SK-N-DZ (cell line): ENCODE measurements around the gene ACVR1C. TPM values are rescaled to one million over a fixed set of nuclear protein-coding genes. Genes with fewer than 3 reads are reported as not detected.

Experiments used
- DNase-seq: peaks from one replicate; pipeline ENCODE4 v3.0.0-alpha.2; 2015; ENCODE audit warnings: low spot score
- polyA plus RNA-seq, 2 experiments: library from polyadenylated mRNA; depleted of rRNA; stranded (reverse); fragments of >200 nt; gene quantifications; 2 replicates each; pipeline ENCODE4 v1.2.3, GENCODE V29; 2014

Gene ACVR1C
- 0.07 and 0.50 TPM in 2 replicates for polyA plus RNA-seq (2014; cell fraction: cytosol; rRNA removed)
- polyA plus RNA-seq (2014; cell fraction: nucleus; rRNA removed), result 0.02 and 0.21 TPM in 2 replicates

DNA sequence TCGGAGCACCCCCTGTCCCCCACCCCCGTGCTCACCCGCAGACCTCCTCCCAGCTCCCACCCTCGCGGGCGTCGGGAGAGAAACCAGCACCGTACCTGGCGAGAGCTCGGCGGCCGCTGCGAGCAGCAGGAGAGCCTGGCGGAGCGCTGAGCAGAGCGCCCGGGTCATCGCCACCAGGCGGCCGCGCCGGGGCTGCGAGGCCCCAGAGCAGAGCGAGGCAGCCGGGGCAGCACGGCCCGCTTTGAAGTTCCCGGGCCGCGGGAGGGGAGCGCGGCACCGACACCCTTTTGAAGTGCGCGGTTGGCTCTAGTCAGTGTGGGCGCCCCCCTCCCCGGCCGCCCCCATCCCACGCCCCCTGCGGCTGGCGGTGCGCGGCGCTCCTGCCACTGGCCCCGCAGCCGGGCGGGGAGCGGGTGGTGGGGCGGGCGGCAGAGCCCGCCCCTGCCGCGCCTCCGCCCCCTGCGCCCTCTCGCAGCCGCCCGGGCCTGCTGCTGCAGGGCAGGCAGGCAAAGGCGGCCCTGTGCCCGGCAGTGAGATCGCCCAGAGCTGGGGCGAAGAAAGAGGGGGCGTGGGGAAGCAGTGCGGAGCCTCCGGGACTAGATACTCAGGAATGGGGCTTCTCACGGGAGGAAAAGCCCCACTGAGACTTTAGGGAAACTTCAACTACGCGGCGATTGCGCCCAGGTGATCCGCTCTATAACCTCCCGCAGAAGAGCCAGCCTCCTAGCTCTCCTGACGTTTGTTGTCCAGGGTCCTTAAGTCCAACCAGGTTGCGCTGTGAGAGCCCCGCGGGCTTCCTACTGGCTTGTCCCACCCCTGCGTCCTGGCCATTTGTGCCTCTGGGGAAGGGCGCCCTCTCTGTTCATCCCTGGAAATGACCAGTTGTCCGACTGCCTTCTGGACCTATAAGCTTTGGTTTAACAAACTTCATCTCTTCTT lies at the start of gene ACVR1C:
Gene ACVR1C (minus strand): TSS at position 388 of the 939 bp plus-strand sequence. CDS start 220 bp downstream, at position 168.
- DNase-seq, result peak; percentile 63

DNA sequence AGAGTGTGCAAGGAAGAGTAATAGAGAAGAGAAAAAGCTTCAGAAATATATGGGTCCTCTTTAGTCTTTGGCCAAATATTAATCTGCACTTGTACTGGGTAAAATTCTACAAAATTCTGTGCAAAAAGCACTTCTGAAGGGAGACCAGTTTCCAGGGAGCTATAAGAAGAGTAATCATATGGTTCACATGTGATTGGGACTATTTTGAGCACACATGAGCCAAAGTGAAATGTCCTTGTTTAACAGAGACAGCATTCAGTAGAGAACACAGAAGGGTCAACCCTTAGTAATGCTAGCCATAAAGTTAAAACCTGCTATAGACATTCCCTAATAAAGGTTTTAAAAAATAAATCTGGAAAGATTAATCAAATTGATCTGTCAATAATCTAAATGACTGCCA lies 49.3 kb upstream of the ACVR1C start:
- no peak for DNase-seq

DNA sequence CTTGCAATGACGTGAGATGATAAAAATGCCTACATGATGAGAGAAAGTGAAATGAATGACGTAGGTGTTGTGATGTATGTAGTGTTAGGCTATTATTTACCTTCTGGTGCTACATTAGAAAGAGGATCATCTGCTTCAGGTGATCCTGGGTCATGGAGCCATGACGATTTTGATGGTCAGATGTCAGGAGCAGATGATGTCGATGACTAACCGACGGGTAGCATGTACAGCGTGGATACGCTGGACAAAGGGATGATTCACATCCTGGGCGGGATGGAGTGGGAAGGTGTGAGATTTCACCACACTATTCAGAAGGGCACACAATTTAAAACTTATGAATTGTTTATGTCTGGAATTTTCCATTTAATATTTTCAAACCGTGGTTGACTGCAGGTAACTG lies 43.5 kb upstream of the ACVR1C start:
- DNase-seq, result no peak

DNA sequence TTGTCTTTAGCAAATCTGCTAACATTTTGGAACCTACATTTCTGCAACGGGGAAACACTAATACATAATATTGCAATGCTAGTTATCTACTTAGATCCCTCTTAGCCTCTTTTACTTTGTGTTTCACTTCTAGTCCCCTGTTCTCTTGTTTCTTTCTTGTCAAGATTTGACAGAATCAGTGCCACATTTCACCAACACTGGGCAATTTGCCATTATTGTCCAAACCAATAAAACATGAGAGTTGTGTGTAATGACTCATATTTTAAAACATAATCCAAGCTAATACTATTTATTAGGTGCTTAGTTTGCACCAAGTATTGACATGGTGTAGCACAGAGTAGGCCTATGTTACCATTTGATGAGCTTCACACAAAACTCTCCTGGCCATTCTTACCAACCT lies 33.7 kb upstream of the ACVR1C start:
- DNase-seq, result no peak

DNA sequence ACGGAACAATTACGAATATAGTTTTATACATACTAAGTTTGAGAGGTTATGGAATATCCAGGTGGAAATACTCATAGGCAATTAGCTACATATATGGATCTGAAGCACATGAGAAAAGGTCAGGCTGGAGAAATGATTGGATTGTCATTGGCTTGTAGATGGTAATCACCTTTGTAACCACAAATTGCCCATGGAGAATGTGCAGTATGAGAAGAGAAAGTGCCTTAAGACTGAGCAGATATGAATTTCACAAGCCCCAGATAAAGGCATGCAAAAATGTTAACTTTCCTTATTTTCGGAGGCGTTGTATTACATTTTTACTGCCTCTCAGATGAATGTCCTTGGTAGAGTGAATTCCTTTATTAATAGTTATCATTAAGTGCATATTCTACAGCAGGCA lies 33.1 kb upstream of the ACVR1C start:
- no peak for DNase-seq

DNA sequence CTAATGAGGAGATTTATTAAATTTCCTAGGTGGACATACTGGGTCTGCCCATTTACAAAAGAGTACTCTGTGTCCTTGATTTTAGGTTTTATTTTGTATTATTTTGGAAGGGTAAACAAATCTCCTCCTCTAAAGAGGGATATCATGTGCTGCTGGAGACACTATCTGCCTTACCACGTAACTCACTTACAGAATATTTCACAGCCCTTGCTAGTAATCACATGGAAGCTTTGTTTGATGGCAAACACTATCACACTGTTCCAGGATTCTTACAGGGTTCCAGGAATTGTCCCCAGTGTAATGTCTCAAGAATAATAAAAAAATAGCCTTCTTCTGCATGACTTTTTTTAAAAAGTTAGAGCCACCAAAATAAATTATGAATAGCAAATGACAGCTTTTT lies 29.2 kb upstream of the ACVR1C start:
- no peak for DNase-seq

DNA sequence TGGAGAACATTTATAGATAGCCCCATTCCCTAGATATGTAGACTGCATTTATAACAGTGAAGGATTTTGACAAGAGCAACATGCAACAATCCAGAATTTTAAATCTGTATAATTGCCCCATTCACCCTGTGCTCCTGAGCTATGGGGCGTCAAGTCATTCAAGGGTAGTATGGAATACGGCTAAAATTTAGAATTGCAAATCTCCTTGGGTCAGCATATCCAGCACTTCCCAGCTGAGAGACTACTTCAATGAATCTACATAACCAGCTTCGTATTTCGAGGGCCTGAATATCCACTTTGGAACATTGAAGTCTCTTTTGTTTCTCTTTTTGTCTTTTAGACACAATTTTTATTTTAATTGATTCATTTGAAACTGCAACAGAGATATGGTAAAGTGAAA lies 28.4 kb upstream of the ACVR1C start:
- DNase-seq, result no peak

DNA sequence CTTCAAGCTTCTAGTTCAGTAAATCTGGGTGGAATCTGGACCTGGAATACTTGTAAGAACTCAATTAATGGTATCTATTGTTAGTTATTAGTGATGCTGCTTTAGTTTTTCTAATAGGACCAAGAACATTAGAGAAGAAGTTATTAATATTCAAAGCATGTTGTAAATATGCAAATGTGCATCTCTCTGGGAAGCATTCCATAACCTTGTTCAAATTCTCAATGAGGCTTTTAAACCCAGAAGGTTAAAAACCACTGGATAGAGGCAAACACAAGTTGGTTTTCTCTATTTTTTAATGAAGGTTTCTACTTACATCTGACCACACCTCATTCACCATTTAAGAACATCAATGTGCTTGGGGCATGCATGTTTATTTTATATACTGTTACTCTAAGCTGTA lies 16.1 kb upstream of the ACVR1C start:
- no peak for DNase-seq

DNA sequence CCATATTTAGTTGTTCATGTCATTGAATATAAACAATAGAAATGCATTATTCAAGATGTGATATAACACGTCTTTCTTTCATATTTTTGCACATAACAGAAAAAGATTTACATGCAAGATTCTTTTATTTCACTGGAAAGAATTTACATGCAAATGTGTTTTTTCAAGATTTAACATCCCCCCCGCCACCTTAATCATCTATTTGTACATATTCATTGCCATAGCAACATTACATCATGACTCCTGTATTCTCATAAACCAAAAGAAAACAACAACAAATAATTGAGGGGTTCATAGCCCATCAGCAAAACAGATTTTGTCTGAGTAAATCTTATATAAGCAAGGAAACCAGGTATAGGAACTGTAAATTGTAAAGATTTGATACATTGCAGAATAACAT lies 3.2 kb upstream of the ACVR1C start:
- no peak for DNase-seq

DNA sequence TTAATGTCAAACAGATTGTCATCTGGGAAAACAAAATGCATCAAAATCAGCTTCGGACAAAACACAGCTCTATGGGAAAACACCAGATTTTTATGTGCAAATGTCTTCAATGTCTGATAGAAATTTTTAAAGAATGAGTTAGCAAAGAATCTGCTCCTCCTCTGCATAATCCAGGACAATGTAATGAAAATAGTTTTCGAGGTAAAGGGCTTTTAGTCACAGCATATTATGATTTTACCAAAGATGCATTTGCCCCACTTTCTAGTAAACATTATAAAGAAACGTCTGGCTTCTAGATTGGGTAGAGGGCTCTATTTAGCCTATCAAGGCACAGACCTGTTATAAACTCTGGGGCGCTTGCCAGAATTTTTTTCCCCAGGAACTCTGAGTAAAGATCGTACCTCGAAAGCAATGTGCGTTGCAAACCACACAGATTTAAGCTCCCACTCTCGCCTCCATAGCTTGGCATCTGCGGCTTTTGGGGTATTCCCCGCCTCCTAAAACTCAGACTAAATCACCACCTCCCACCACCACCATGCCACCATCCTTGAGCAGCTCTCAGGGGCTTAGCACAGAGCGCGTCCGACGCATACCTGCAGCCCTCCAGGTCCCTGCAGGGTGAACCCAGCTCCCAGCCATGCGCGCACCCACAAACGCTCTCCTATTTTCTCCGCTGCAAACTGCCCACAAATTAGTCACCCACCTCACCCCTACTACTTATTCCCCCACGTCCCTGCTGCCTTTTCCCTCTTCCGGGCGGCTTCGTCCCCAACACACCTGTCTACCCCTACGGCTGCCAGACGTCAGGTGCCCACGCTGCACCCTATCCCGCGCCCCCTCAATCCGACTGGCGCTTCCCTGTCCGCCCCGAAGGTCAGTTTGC lies 829 bp downstream of the ACVR1C start:
- DNase-seq, result peak; percentile 1

DNA sequence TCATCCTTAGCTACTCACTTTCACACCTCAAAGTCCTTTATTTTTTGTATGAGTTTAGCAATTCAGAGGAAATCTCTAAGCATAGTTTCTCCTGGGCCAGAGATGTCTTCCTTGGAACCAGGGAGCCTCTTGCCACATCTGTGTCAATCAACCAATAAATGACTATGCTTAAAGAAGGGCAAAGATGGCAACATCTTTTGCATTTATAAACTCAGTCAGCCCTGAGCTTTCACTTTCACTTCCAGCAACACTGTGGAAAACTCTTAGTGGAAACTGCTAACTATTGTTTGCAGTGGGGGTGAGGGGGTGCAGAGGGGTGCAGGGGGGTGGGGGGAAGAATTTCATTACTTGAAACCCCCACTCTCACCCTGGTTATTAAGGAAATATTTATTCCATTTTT lies 3.4 kb downstream of the ACVR1C start:
- DNase-seq, result no peak

DNA sequence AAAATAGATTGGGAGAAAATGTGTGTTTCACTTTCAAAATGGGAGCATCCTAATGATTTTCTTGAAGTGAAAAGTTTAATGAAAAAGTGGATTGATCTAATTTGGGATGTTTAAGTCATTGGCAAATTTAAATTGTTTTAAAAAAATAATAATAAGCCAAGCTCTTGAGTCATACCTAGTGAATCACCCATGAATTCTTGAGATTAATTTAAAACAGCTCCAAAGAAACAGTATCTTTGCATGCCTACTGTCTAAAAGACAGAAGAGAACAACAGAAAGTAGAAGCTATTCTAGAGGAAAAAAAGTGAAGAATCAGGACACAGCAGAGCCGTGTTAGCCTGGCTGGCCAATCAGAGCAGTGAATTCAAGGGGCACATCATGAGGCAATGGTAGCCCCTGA lies 7.7 kb downstream of the ACVR1C start:
- DNase-seq, result no peak

DNA sequence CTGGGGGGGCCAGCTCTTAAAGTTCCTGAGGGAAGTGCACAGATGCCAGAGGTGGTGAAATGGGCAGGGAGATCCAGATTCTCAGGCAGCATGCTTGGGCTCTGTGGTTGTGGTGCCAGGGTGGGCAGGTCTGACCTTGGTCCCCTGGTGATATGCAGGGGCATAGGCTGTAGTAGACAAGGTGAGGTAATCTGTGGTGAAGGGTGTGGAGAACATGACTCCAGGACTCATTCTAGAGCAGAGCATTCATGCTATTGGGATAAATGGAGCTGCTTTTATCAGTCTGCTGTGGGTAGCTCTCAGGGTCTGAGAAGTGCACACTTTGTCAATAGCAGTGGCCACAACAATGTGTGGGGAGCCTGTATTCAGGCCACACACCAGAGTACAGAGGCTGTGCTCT lies 16.9 kb downstream of the ACVR1C start:
- no peak for DNase-seq

DNA sequence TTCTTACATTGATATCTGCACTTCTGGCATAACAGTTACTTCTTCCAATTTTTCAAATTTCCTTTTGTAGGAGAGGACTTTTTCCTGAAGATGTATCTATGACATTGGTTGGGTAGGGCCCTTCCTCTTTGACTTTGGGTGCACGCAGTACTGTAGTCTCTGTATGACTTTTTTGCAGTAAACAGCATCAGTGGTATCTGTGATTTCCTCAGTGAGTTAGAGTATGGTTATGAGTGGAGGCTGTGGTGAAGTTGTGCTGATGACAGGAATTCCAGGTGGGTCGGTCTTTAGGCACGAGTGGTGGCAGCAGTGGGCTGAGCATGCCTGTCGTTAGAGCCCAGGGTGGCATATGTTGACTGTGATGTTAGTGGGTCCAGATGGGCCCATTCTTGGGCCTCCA lies 17.6 kb downstream of the ACVR1C start:
- no peak for DNase-seq

DNA sequence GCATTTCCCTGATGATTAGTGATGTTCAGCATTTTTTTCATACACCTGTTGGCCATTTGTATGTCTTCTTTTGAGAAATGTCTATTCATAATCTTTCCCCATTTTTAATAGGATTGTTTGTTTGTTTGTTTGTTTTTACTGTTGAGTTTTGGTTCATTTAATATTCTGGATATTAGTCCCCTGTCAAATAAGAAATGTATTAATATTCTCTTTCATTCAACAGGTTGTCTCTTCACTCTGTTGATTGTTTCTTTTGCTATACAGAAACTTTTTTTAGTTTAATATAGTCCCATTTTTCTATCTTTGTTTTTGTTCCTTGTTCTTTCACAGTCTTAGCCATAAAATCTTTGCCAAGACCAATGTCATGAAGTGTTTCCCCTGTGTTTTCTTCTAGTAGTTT lies 22.1 kb downstream of the ACVR1C start:
- DNase-seq, result no peak

DNA sequence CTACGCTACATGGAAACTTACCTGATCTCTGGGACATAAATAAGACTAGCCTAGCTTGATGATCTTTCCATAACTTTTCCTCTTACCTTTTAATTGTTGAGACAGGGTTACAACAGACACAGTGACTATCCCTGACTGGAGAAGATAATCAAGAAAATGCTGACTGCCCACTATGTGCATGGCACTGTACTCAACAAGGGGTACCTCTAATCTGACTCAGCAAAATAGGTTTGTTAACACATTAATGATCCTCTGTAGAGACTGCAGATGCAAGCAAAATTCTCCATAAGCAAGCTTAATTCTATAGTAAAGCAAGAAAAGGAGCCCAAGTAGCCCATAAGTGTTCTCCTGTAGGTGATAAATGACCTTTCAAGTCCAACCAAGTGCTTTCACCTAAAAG lies 25.5 kb downstream of the ACVR1C start:
- no peak for DNase-seq

DNA sequence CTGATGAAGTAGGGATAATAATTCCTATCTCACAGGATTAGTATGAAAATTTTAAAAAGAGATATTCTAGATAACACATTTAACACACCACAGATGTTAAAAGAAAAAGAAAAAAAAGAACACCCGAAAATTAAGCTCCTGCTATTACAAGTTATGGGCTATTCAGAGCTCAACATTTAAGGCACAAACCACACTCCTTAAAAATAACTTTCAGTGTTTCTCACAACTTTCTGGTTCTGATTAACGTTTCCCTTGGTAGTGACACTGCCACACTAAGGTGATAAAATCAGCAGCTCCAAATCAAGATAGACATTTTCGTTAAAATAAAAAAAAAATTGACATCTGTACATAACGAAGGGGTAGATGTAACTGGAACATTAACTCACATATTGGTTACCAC lies 26.9 kb downstream of the ACVR1C start:
- no peak for DNase-seq

DNA sequence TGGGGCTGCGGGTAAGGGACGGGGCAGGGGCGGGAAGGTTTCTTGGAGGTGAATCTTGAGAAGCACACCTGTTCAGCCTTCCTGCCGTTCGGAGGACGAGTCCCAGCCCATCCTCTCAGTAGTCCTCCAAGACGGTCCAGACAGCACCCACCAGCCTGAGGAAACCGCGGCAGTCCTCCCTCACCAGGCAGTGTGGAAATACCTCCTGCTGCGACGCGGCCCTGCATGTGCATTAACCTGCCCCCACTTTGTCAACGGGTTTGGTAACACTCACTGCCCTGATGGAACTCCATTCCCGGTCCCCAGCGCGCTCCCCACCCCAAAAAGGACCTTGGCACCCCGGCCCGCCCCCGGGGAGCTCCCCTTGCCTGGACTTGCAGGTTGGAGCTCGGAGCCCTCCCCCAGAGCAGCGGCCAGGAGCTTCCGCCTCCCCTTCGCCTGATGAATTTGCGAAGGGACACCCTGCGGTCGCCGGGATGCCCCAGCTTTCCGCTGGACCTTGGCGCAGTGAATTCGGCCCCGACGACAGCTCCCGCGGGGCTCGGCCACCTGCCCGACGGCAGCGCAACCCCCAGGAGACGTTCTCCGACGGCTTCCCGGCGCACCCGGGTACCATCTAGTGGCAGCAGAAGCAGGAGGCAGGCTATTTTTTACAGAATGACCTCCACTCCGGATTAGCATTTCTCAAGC lies 31.5 kb downstream of the ACVR1C start:
- peak; percentile 17 for DNase-seq

DNA sequence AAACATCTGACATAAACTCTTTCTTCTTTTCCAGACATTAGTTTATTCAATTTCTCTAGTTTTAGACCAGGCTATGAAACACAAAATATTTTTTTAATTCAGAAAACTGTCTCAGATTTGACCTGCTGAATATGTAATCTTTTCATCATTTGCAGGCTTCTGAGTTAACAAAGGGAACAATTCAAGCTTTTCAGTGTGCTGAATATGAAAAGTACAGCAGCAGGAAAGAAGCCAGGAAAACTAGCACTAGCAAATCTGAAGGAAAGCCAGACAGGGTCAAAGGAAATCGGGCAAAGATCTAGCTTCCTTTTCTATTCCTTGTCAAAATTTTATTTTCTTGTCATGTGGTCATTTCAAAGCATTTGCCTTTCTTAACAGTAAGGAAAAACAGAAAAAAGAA lies 35.3 kb downstream of the ACVR1C start:
- no peak for DNase-seq

DNA sequence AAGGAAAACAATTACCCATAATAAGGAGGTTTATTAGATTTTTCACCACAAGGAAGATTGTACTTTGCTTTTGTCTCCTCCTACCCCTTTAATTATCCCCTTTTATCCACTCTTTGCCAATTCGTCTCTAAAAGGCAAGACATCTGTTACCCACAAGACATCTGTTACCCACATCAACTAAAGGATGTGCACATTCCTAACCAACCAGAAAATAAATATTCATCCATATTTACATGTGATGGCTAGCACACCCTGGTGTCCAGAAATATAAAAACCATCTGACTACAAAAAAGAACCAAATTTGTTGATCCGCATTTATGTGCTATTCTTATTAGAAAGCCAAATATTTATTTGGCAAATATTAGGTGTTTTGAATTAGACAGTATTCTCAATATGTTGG lies 35.7 kb downstream of the ACVR1C start:
- no peak for DNase-seq

DNA sequence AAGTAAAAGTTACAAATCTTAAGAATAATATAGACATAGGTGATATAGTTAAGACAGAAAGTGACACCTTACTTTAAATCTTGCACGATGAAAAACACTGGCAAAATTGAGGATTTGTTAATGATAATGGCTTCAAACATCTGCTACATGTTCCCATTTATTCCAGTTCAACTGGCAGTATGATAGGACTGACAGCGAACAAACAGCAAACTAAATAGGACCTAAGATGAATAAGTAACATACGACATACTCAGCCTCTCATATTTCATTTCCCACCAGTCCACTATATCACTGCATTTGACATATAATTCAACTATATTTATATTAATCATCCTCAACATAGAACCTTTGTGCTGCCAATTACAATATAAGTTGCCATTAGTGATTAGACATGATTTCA lies 36.3 kb downstream of the ACVR1C start:
- no peak for DNase-seq

DNA sequence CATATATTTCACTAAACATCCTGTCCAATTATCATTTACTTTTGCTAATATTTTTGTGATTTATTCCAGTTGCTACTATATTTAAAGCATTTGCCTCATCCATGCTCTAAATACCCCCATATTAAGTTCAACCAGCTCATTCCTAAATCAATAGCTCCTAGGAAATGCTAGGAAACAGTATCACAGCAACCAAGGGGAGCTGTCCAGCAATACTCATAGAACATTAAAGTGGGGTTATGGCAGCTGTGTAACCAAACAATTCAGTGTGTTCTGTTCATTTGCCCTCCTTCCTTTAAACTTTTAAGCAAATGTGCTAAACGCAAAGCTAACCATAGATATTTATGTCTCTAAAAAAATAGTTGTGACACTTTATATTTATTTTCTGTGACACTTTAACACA lies 41.1 kb downstream of the ACVR1C start:
- DNase-seq, result no peak
